Measurements from ENCODE around the gene GALK2. TPM values are rescaled to one million over a fixed set of nuclear protein-coding genes. Genes with fewer than 3 reads are reported as not detected.
"Not testable (repeated sequence)": the region's sequence is repeated elsewhere in the genome, so short reads cannot be mapped to it uniquely, and the experiment has no call there.

GALK2 gene
- total and polyA plus RNA-seq, 7 donors: 14.7 to 36.0 (median 16.3) TPM

- H3K36me3 ChIP-seq (ENCODE audit: insufficient read depth in 1 of 2, low read depth in 1 of 2): no peaks in the 10 kb centered on the region
- DNase-seq (no peak), ATAC-seq (no peak)
- 94 to 95% (median 95%) methylated on average over 7 of the region's 7 CpGs for WGBS, 3 donors
- no peaks in the 10 kb centered on the region for H3K27me3 ChIP-seq (ENCODE audit: insufficient read depth in 3 of 3, low read length in 2 of 3)
- H3K27ac ChIP-seq: no peak overlapping the region
- TF ChIP-seq CTCF (IDR thresholded peaks at IDR 0.05): no peak
- intact Hi-C loops (cut with DNase I): no loop called here
- H3K9me3 ChIP-seq: no peaks in the 10 kb centered on the region
- H3K4me3 ChIP-seq: no peak overlapping the region
- H3K4me1 ChIP-seq: no peaks in the 10 kb centered on the region
These were observed 8.4 kb downstream of the GALK2 start for GRCh38 chr15:49178497-49178896.

DNA sequence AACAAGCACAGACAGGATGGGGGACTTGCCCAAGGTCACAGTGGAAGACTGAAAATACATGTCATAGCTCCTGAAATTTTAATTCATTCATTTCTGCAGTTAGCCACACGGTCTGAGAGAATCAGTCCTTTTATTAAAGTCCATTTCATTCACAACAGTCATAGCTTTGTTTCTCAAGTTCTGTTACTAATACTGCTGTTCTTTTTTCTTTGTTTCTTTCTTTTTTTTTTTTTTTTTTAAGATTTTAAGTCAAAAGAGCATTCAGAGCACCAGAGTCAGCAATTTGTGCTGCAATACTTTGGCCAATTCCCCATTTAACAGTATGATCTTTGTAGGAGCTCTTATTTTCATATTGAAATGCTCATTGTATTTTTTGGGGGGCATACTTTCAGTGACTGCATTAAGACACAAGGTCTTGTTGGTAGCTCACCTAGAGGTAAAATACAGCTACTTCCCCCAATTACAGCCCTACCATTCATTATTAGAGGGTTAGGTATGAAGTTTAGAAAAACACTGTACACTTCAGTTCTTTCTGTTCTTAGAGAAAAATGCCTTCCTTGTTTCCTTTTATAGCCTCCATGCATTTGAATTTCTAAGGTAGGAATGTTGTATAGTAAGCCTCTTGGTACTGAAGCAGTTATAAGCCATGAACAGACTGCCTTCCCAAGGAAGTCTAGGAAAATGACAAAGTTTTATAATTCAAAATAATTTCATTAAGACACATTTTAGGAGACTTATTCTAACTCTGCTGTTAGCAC lies 9.6 kb downstream of the GALK2 start:
- intact Hi-C loops (cut with DNase I): no loop called here
- H3K4me1 ChIP-seq: no peaks in the 10 kb centered on the region
- H3K4me3 ChIP-seq: no peak overlapping the region
- no peaks in the 10 kb centered on the region for H3K36me3 ChIP-seq (ENCODE audit: insufficient read depth in 1 of 2, low read depth in 1 of 2)
- no peaks in the 10 kb centered on the region for H3K27me3 ChIP-seq (ENCODE audit: insufficient read depth in 3 of 3, low read length in 2 of 3)
- ATAC-seq: no peak
- DNase-seq: no peak
- H3K27ac ChIP-seq: no peak overlapping the region
- whole genome bisulfite sequencing, 3 donors: 54 to 77% (median 72%) methylated on average over 1 of the region's 1 CpG
- H3K9me3 ChIP-seq: no peaks in the 10 kb centered on the region
- no peak for TF ChIP-seq CTCF (IDR thresholded peaks at IDR 0.05)

DNA sequence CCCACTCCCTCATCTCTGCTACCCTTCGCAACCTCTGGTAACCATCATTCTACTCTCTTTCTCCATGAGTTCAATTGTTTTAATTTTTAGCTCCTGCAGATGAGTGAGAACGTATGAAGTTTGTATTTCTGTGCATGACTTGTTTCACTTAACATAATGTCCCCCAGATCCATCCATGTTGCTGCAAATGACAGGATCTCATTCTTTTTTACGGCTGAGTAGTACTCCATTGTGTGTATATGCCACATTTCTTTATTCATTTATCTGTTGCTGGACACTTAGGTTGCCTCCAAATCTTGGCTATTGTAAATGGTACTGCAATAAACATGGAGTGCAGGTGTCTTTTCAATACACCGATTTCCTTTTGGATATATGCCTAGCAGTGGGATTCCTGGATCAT lies 12.1 kb downstream of the GALK2 start:
- H3K27ac ChIP-seq: no peak overlapping the region
- ATAC-seq (no peak), DNase-seq (no peak)
- no peaks in the 10 kb centered on the region for H3K9me3 ChIP-seq
- H3K4me3 ChIP-seq: no peak overlapping the region
- H3K4me1 ChIP-seq: no peaks in the 10 kb centered on the region
- H3K36me3 ChIP-seq (ENCODE audit: insufficient read depth in 1 of 2, low read depth in 1 of 2): no peaks in the 10 kb centered on the region
- no peaks in the 10 kb centered on the region for H3K27me3 ChIP-seq (ENCODE audit: insufficient read depth in 3 of 3, low read length in 2 of 3)
- no peak for TF ChIP-seq CTCF (IDR thresholded peaks at IDR 0.05)
- intact Hi-C loops (cut with DNase I): no loop called here
- 91 to 96% (median 93%) methylated on average over 4 of the region's 4 CpGs for WGBS, 3 donors

GRCh38 chr15:49183741-49184140 lies 13.7 kb downstream of the GALK2 start:
- H3K9me3 ChIP-seq; H3K27me3 ChIP-seq (ENCODE audit: insufficient read depth in 3 of 3, low read length in 2 of 3); DNase-seq; ATAC-seq; H3K27ac ChIP-seq; H3K4me3 ChIP-seq; intact Hi-C loops (cut with DNase I); H3K36me3 ChIP-seq (ENCODE audit: insufficient read depth in 1 of 2, low read depth in 1 of 2); H3K4me1 ChIP-seq: not testable (repeated sequence)
- WGBS, 3 donors: 70 to 82% (median 75%) methylated on average over 3 of the region's 3 CpGs

- intact Hi-C loops (cut with DNase I): no loop called here
- Histone ChIP-seq H3K4me1 (no peaks in the 10 kb centered on the region), H3K4me3 (no peak overlapping the region), H3K27ac (no peak overlapping the region), H3K9me3 (no peaks in the 10 kb centered on the region), H3K27me3 (ENCODE audit: insufficient read depth in 3 of 3, low read length in 2 of 3) (no peaks in the 10 kb centered on the region), H3K36me3 (ENCODE audit: insufficient read depth in 1 of 2, low read depth in 1 of 2) (no peaks in the 10 kb centered on the region)
- 93 to 100% (median 95%) methylated on average over 1 of the region's 1 CpG for whole genome bisulfite sequencing, 3 donors
- no peak for TF ChIP-seq CTCF (IDR thresholded peaks at IDR 0.05)
- no peak for ATAC-seq
- DNase-seq: no peak
These were observed 15.4 kb downstream of the GALK2 start for GRCh38 chr15:49185473-49185872.
